Measurements from ENCODE around the gene DEAF1. TPM values are rescaled to one million over a fixed set of nuclear protein-coding genes. Genes with fewer than 3 reads are reported as not detected.

DEAF1 gene
- total and polyA plus RNA-seq, 2 of the 13 experiments (the other 11 are each of a cell fraction or from before 2014, with no cell fraction given): 22.3 to 29.6 TPM

GRCh38 chr11:615504-616319 is 79.3 kb downstream of the DEAF1 start, which contains the start of gene IRF7:
IRF7 (minus strand) TSS chr11:615950; CDS start chr11:615364, 586 bp downstream.
- in situ Hi-C loops (cut with HindIII; ENCODE audit: extremely low pct_ligation_motif_present, low pct_unique_long_range_greater_than_20kb) (no loop called here), intact Hi-C loops (cut with micrococcal nuclease; ENCODE audit: unreplicated experiment) (loop anchor here (10.0 kb wide), 1 partner anchor 61 kb away; no protein-coding TSS in a partner anchor)
- 97% methylated on average over 66 of the region's 66 CpGs for WGBS (ENCODE audit: low lambda C conversion rate)
- DNase-seq (ENCODE audit: low spot score) (no peak), ATAC-seq (no peak), FAIRE-seq (no peak)
- no peaks in the 10 kb centered on the region for H3K9me3 ChIP-seq (ENCODE audit: low read length)
- H4K20me1 ChIP-seq (ENCODE audit: insufficient read depth, low read length): peaks cover 3% of the 10 kb centered on the region; the same call in 1 of the 2 replicates
- CTCF ChIA-PET (ENCODE audit: low intra/inter-chr PET ratio, low total read pairs): no interaction called here
- TF ChIP-seq RXRA (CRISPR knock-in tag; IDR thresholded peaks at IDR 0.05): no peak
- peak; percentile 55; the same call in 1 of the 2 replicates for TF ChIP-seq AKAP8 (CRISPR knock-in tag; IDR thresholded peaks at IDR 0.05)
- no peak for TF ChIP-seq ZNF513 (CRISPR knock-in tag; conservative IDR thresholded peaks at IDR 0.05)
- no peak for TF ChIP-seq LBX2 (CRISPR knock-in tag; IDR thresholded peaks at IDR 0.05; ENCODE audit: borderline replicate concordance)
- no peak for TF ChIP-seq NBN (conservative IDR thresholded peaks at IDR 0.05)
- no peak for TF ChIP-seq ZNF652 (CRISPR knock-in tag; IDR thresholded peaks at IDR 0.05; ENCODE audit: borderline replicate concordance, low read depth)
- TF ChIP-seq REST (IDR thresholded peaks at IDR 0.05; ENCODE audit: borderline replicate concordance in 1 of 2, low read depth in 1 of 2, low read length in 2 of 2): no peak
- no peak for TF ChIP-seq HNF4A (CRISPR knock-in tag; IDR thresholded peaks at IDR 0.05)
- peak; percentile 4 for TF ChIP-seq AGO2 (optimal IDR thresholded peaks at IDR 0.05; ENCODE audit: low read depth, low read length)
- no peak for TF ChIP-seq FLYWCH1 (CRISPR knock-in tag; IDR thresholded peaks at IDR 0.05)
- no peak for TF ChIP-seq ZNF7 (CRISPR knock-in tag; IDR thresholded peaks at IDR 0.05)
- no peaks in the 10 kb centered on the region for H3K4me1 ChIP-seq (ENCODE audit: insufficient read depth, low read length)
- no peak within 1 kb of the TSS for H3K4me3 ChIP-seq (replicated peaks in 1 of 3; ENCODE audit: insufficient read depth in 1 of 3, low read depth in 2 of 3, low read length in 3 of 3)
- H2AFZ ChIP-seq (ENCODE audit: low read length): no peak within 1 kb of the TSS
- BruUV-seq (replicated peaks): no TSS peak
- H3K9ac ChIP-seq (ENCODE audit: insufficient read depth, low read depth, low read length): no peak within 1 kb of the TSS
- no peaks in the 10 kb centered on the region for H3K79me2 ChIP-seq (ENCODE audit: insufficient read depth, low read length)
- H3K27me3 ChIP-seq (ENCODE audit: control insufficient read depth in 1 of 2, insufficient read depth in 2 of 2, low read length in 2 of 2): no peaks in the 10 kb centered on the region
- H3K36me3 ChIP-seq (replicated peaks in 1 of 2; ENCODE audit: control insufficient read depth in 1 of 2, insufficient read depth in 2 of 2, low read length in 2 of 2): peaks cover 21 to 42% of the 10 kb centered on the region in 2 experiments; a peak in 4 of 5 replicates
- H3K27ac ChIP-seq (ENCODE audit: extremely low read length, insufficient read depth, low read length): no peak within 1 kb of the TSS
- H3K4me2 ChIP-seq (ENCODE audit: low read depth, low read length): no peak within 1 kb of the TSS
- POLR2A ChIA-PET: no interaction called here
